Epithelial cell of prostate (primary cell): ENCODE results near the gene TRABD2B.

Source experiments
- DNase-seq: peaks from one replicate; pipeline ENCODE4 v3.0.0-alpha.2; 2011; ENCODE audit warnings: low read depth, low spot score
- H3K27ac ChIP-seq: fragments of 450-650 bp; 2 replicates; pipeline ENCODE4 v1.5.1; 2017; ENCODE audit warnings: mild to moderate bottlenecking

The TRABD2B gene

DNA sequence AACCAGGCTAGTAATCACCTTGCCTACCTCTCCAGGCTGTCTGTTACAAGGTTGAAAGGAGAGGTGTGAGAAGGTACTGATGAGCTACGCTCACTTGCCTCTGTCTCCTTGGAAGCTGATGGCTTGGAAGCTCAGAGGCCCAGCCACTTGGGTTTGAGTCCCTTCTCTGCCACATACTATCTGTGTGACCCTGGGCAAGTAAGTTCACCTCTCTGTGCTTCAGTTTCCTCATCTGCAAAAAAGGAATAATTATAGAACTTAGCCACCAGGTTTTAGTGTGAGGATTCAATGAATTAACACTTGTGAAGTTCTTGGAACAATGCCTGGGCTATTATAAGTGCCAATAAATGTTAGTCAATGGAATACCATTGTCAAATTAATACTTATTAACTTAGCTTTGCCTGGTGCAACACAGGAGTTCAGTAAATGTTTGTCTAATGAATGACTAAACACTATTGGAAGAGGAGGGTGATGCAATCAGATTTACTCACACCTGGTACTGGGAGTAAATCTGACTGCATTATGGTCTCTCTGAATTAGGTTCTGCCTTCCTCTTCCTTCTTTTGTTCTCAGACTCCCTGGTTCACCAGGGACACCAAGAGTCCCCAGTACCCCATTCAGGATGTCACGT, 55.5 kb downstream of the TRABD2B start:
- DNase-seq, result peak; percentile 58
- peak overlapping the region; percentile 62 for H3K27ac ChIP-seq

DNA sequence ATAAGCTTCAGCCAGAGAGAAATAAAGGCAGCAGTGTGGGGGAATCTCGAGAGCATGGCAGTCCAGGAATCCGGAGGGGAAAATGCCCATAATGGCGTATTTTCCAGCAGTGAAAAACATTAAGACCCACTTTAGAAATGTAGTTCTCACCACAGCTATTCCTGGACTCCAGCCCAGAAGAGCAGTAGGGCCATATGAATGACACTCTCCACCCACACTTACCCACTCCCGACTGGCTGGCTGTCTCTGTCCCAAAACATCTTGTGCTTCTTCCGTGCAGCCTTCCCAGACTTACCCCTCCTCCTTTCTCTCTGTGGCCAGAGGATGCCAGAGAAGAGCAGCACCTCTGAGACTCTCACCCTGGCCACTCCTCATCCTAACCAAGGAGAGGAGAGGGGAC, 56.4 kb downstream of the TRABD2B start:
- H3K27ac ChIP-seq, result no peak overlapping the region
- DNase-seq, result no peak

DNA sequence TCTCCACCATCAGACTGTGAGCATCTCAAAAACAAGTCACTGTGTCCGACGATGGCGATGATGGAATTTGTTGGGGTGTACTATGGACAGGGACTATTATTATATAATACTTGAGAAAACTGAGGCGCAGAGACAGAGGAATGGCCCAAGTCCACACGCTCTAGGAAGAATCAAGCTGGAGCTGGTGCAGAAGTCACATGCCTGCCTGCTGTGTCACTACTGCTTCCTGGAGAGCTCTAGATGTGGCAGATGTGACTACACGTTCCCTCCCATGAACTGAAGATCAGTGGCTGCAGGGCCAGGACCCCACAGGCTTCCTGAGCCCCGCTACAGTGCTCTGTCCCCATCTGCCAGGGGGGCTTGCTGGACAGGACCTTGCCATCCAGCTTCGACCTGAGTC, 56.9 kb downstream of the TRABD2B start:
- DNase-seq, result no peak
- no peak overlapping the region for H3K27ac ChIP-seq

DNA sequence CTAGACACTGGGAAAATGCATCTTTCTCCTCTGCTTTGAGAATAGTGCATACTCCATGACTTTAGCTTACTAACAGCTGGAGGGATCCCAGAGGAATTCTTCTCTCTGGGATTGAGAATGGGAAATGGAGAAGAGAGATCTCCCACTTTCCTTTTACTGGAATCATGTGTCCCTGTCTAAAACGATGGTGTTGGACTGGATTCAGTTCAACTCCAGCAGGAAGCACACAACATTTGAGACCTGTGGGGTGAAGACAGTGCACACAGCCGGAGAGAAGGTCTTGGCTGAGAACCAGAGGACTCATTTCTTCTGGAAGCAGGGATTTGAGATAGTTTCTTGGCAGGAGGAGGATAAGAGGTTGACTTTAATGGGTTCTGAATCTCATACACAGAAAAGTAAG, 58.7 kb downstream of the TRABD2B start:
- DNase-seq, result no peak
- H3K27ac ChIP-seq, result no peak overlapping the region

DNA sequence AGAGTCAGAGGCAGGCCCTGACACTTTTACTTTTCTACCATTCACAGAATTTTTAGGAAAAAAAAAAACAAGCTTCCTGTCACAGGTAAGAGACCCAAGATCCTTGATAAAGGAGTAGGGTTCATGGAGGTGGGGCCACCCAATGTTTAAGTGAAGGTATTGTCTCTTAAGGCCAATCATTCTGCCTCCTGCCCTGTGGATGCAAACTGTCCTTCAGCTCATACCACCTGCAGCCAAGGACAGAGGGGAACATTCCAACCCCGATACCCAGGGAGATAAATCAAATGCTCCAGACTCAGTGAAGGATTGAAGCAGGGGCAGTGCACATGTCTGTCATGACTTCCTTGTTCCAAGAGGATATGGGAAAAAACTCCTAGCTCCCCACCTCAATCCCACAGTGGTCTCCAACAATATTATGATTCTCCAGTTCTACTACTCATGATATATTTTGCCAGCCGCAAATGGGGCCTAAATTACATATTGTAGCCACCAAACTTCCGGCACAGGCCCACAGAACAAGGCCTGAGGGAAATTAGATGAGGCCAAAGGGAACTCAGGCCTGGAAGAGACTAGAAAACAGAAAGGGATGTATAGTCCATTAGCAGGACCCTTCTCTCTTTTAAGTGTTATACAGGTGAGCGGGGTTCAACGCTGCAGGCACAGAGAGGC, 59.5 kb downstream of the TRABD2B start:
- no peak for DNase-seq
- no peak overlapping the region for H3K27ac ChIP-seq

DNA sequence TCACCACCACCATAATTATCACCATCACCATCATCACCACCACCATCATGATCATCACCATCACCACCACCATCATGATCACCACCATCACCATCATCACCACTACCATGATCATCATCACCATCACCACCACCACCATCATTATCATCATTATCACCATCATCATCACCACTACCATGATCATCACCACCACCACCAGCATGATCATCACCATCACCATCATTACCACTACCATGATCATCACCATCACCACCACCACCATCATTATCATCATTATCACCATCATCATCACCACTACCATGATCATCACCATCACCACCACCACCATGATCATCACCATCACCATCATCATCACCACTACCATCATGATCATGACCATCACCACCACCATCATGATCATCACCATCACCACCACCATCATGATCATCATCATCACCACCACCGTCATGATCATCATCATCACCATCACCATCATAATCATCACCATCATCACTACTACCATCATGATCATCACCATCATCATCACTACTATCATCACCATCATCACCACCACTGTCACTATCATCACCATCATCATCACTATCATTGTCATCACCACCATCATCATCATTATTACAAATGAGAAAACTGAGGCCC, 60.2 kb downstream of the TRABD2B start:
- no peak for DNase-seq
- H3K27ac ChIP-seq, result no peak overlapping the region

DNA sequence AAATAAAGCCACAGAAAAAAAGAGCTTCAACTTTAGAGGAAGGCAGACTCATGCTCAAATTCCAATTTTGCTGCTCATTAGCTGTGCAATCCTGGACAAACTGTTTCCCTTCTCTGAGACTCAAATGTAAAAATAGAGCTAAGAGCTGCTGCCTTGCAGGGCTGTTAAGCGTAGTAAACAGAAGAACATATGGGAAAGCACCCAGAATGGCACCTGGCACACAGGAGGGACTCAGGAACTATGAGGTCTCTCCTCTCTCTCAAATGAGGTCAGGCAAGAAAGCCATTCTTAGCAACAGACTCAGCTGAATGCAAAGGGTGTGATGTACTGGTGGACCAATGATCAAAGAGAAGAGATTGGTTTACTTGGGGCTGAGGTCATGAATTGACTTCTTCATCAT, 61.3 kb downstream of the TRABD2B start:
- no peak for DNase-seq
- H3K27ac ChIP-seq, result no peak overlapping the region

DNA sequence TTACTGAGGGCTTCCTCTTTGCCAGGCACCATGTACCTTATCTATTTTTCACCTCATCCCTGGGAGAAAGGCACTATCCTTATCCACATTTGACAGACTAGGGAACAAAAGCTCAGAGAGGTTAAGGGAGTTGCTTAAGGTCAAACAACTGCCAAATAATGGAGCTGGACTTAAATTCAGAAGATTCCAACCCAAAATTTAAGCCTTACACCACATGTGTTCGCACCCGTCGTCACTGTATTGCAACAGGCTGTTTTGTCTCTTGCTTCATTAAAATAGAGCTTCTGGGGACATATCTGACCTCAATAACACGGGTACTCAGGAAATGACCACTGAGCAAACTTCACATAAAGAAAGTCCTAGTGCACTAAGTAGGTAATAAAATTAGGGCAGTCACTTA, 62.0 kb downstream of the TRABD2B start:
- DNase-seq, result no peak
- H3K27ac ChIP-seq, result no peak overlapping the region

DNA sequence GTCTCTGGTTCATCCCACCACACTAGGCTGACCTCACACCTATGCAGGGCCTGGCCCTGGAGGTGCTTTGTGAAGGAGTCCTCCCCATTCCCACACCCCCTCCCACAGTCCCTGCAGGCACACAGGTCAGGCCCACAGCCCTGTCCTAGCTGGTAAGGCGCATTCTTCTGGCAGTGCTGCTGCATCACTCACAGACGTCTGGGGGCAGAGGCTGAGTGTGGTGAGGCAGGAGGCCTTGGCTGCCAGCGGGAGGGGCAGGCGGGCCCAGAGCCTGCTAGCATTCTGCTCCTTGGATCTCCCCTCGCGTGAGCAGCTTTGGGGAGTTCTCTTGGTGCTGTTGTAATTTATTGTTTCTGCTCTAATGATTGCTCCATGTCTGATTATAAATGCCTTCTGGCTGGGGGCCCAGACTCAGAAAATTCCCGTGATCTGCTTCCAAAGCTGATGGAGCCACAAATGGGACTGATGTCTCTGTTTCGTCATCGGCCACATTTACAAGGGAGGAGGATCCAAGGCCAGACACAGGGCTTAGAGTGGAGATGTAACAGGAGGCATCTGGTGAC, 62.9 kb downstream of the TRABD2B start:
- H3K27ac ChIP-seq, result no peak overlapping the region
- no peak for DNase-seq

DNA sequence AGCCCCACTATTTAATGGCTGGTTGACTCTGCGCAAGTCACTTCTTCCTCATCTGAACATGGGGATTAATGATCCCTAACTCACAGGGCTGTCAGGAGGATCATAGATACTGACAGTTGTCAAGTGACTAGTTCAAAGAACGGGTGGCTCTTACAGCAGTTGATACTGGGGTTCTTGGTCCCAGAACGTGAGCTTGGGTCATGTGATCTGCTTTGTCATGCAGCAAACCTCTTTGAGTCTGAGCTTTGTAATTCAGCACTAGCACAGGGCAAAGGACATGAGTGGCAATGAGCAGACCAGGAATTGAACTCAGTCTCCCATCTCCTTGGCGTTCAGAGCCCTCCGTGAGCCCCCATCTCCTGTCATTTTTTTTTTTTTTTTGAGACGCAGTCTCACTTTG, 64.4 kb downstream of the TRABD2B start:
- no peak overlapping the region for H3K27ac ChIP-seq
- no peak for DNase-seq

DNA sequence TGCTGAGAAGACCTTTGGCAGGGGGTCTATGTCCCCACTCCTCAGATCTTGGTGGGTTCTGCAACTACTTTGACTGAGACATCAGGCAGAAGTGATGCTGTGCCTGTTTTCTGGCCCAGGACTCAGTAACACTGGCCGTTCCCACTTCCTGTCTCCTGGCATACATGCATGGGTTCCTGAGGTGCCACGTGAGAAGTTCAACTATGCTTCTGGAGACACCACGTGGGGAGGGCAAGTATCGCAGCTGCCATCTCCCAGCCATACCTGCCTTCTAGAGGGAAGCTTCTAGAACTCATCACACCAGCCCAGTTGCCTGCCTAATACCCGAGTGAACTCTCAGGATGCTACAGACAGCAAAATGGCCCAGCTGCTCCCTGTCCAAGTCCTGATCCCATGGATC, 65.8 kb downstream of the TRABD2B start:
- no peak for DNase-seq
- H3K27ac ChIP-seq, result no peak overlapping the region

DNA sequence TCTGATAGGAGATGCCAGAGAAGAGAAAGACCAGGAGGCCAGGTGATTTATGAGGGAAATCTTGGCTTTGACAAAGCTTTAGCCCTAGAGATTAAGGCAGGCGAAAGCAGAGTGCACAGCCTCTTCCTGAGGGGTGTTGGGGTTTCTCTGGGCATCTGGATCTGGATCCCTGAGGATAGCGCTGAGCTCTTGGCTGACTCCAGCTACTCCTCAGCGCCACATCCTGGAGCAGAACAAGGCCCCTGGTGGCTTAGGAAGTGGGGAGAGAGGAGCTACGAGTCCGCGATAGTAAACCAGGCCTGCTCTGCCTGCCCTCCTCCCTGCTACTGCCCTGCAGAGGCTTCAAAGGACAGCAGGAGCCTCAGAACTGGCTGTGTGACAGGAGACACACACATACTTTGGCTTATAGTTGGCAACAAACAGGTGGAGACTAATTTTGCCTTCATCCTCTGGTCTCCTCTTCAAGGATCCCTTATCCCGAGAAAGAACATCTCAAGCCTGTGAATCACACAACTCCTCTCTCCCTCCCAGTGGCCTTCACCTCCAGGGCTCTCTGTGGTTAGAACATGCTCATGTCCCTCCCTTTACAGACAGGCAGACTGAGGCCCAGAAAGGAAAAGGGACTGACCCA, 66.9 kb downstream of the TRABD2B start:
- DNase-seq, result no peak
- no peak overlapping the region for H3K27ac ChIP-seq

DNA sequence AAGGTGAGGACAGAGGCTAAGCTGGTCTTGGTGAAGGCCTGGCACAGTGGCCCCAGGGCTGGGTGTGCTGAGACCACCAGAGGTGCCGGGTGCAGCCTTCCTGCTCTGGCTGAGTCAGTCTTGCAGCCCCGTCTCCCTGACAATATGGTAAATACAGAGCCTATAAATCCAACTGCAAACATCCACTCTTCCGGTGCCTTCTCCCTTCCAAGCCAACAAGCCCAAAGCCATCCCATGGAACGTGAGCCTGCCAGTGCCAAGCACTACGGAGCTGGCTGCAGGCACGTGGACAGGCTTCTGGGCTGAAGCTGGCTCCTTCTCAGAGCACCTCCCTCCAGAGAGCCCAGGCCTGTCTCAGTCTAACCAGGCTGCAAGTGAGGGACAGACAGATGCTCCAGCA, 70.0 kb downstream of the TRABD2B start:
- no peak for DNase-seq
- H3K27ac ChIP-seq, result no peak overlapping the region

DNA sequence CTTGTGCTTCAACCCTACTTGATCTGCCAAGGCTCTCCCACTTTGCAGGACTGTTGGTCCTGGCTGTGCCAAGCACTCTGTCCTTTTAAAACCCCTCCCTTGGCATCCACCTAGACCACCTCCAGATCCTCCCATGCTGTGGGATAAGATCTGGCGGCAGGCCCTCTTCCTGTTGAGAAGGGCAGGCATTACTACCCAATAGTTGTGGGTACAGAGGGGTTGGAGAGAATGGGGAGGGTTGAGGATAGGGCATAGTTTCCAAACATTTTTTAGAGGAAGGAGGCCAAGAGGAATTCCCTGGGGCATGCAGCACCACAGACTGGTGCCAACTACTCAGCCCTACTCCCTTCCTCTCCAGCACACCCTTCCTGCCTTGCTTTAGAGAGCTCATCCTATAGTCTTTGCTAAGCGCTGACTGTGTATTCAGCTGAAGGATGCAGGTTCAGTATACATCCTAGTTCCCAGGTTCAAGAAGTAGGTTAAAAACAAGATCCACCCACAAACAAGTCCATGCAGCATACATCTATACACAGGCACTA, 70.7 kb downstream of the TRABD2B start:
- H3K27ac ChIP-seq, result no peak overlapping the region
- DNase-seq, result no peak

DNA sequence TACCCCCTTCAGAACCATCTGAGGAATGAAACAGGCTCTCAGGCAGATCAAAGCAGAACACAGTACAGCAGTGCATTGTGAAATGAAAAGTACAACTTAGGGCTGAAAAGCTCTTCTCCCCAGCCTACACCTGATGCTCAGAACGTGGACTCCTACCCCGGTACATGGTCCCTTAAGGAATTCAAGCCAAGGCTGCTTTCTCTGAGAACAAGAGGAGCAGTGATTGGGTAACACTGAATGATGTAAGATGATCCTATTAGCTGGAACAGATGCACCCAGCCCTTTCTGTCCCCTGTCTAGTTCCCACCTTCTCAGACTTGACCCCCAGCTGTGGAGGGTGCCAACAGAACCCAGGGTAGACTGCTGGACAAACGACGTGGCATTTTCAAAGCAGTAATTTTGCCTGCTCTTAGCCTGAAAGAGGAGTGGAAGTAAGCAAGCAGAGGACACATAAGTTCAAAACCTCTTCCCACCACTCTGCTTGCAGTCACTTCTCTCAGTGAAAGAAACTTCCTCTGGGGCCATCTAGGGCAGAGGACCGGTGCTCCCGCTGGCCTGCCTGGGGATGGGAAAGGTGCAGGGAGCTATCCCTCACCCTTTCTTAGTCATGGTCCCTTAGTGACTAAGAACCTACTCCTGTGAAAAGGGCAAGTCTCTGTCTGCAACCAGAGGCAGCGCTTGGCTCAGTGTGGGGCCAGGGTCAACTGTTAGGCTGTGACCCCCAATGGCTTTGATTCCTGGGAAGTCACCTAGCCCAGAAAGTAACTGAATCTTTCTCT, 72.7 kb downstream of the TRABD2B start:
- DNase-seq, result no peak
- no peak overlapping the region for H3K27ac ChIP-seq

DNA sequence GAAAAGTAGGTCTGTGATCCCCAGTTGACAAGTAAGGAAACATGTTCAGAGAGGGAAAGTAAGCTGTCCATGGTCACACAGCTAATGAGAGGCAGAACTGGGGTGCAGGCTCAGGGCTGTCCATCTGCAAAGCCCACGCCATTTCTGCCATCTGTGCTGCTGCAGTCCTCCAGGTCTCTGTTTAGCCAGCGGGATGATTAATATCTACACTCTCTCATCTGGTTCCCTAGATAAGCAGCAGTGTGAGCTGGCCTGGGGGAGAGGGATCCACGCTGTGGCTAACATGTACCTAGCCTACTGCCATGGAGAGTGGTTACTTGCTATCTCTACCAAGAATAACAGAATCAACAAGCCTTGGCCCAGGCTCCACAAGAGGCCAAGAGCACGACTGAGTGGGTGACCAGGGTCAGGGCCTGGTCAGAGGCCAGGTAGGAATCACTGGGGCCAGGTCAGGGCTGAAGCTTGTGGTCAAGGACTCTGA, 75.2 kb downstream of the TRABD2B start:
- no peak overlapping the region for H3K27ac ChIP-seq
- no peak for DNase-seq

DNA sequence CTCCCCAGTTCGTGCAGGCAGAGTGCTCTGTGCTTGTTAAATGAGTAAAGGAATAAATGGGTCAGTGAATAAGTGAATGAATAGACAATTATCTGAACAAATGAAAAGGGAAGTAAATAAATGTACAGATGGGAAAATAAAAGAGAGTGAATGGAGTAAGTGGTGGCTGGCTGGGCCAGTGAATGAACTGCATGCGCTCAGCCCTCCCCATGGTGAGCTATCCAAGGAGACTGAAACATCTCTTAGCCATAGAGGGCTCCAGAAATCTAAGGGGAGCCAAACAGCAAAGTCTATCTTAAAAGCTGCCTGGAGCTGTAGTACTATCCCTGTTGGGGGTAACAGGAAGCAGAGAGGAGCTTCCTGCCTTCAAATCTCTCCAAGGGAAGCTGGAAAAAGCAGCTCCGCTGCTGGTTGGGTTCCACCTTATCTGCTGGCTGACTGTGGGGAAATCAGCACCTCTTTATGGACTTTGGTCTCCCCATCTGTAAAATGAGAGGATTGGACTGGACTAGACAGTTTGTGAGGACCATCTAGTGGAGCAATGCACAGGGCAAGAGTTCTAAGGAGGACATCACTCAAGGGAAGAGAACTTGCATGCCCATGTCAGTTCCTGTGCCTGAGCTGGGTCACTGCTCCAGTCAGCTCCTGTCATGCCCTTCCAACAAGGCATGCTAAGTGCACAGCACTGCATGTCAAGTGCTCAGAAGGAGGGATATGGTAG, 77.9 kb downstream of the TRABD2B start:
- no peak overlapping the region for H3K27ac ChIP-seq
- DNase-seq, result no peak

DNA sequence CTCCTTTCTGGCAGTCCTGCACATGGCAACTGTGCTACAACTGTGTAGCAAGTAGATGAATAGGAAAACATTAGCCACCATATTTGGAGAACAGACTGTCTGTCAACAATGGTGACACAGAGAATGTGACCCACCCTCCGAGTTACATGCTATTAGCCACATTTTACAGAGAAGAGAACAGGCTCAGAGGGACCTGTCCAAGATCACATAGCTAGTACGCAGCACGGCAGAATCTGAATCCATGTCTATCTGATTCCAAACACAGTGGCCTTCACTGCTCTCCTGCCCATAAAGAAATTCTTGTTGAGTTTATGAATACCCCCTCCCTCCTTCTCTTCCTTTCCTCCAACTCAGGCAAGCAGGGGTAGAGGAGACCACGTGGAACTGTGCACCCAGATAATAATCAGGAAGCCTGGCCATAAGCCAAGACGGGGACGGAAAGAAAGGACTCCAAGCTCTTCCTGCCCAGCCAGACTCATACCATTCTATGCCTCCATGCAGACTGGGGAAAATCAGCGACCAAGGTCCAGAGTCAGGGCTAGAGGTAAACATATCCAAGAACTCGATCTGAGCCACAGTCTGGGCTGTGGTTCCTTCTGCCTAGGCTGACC, 78.8 kb downstream of the TRABD2B start:
- H3K27ac ChIP-seq, result no peak overlapping the region
- DNase-seq, result no peak

DNA sequence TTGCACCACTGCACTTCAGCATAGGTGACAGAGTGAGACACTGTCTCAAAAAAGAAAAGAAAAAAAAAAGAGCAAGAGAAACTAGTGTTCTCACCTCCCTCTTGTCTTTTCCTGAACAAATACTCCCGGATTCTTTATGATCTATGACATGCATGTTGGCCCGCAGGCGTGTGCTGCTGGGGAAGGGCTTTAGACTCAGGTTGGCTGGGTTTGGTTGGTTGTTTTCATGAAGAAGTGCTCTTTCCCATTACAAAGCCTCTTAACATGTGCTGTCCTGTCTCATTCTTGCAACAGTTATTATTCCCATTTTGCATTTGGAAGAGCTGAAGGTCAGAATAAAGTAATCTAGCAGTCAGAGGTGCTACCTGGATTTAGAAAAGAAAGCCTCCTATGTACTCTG, 79.5 kb downstream of the TRABD2B start:
- no peak overlapping the region for H3K27ac ChIP-seq
- DNase-seq, result no peak
